Loucy (cell line): ENCODE data around the gene GPC3.

Source experiments
- H2AFZ ChIP-seq: fragments of 200-600 bp; sonication (generic); 2 replicates; pipeline ENCODE4 v1.6.0; 2016; ENCODE audit warnings: antibody characterized with exemption, mild to moderate bottlenecking, low read length, moderate library complexity
- H3F3A ChIP-seq: fragments of 200-600 bp; 2 replicates; pipeline ENCODE4 v1.6.0; 2016; ENCODE audit warnings: antibody characterized with exemption, low read depth, mild to moderate bottlenecking
- H3K27me3 ChIP-seq: fragments of 200-600 bp; sonication (generic); 2 replicates; pipeline ENCODE4 v1.6.1; 2014; ENCODE audit warnings: low read length, mild to moderate bottlenecking; ENCODE audit not compliant: insufficient read depth, poor library complexity, severe bottlenecking
- H3K36me3 ChIP-seq: fragments of 200-600 bp; sonication (generic); 2 replicates; pipeline ENCODE4 v1.6.1; 2016; ENCODE audit warnings: low read length; ENCODE audit not compliant: insufficient read depth
- H3K4me1 ChIP-seq: fragments of 200-600 bp; sonication (generic); 2 replicates; pipeline ENCODE4 v1.5.1; 2014; ENCODE audit warnings: low read length, mild to moderate bottlenecking; ENCODE audit not compliant: insufficient read depth, poor library complexity, severe bottlenecking
- H3K4me2 ChIP-seq: fragments of 200-600 bp; sonication (generic); 2 replicates; pipeline ENCODE4 v1.6.0; 2014; ENCODE audit warnings: antibody characterized with exemption, low read length, low read depth, mild to moderate bottlenecking; ENCODE audit not compliant: poor library complexity, severe bottlenecking
- H3K4me3 ChIP-seq: fragments of 200-600 bp; sonication (generic); 2 replicates; pipeline ENCODE4 v1.5.1; 2014; ENCODE audit warnings: low read length, mild to moderate bottlenecking, mixed read lengths; ENCODE audit not compliant: poor library complexity, severe bottlenecking
- H3K79me2 ChIP-seq: fragments of 200-600 bp; sonication (generic); 2 replicates; pipeline ENCODE4 v1.6.1; 2014; ENCODE audit warnings: low read length; ENCODE audit not compliant: insufficient read depth
- H3K9ac ChIP-seq: fragments of 200-600 bp; sonication (generic); 2 replicates; pipeline ENCODE4 v1.6.0; 2014; ENCODE audit warnings: mild to moderate bottlenecking, low read depth, low read length, moderate library complexity; ENCODE audit not compliant: poor library complexity, severe bottlenecking
- H3K9me2 ChIP-seq: fragments of 200-600 bp; sonication (generic); replicated peaks from 2 replicates; pipeline ENCODE4 v1.6.1; 2016; ENCODE audit warnings: low read depth, low read length, mixed read lengths
- H3K9me3 ChIP-seq: fragments of 200-600 bp; sonication (generic); 2 replicates; pipeline ENCODE4 v1.6.1; 2014; ENCODE audit warnings: mild to moderate bottlenecking, antibody characterized with exemption, low read length, low read depth; ENCODE audit not compliant: insufficient read depth
- H4K20me1 ChIP-seq: fragments of 200-600 bp; sonication (generic); 2 replicates; pipeline ENCODE4 v1.6.0; 2014; ENCODE audit warnings: antibody characterized with exemption, low read length, mild to moderate bottlenecking; ENCODE audit not compliant: insufficient read depth, poor library complexity, severe bottlenecking
- EZH2phosphoT487 ChIP-seq: fragments of 200-600 bp; IDR thresholded peaks from 2 replicates; pipeline ENCODE4 v1.6.1; 2018; ENCODE audit warnings: antibody characterized with exemption, mild to moderate bottlenecking, moderate library complexity, borderline replicate concordance
- TF ChIP-seq, protein P1 (sequence below): fragments of 200-600 bp; sonication (generic); conservative IDR thresholded peaks from 2 replicates; pipeline ENCODE4 v1.5.1; 2014; ENCODE audit warnings: mild to moderate bottlenecking, antibody characterized with exemption, low read length

Gene GPC3

DNA sequence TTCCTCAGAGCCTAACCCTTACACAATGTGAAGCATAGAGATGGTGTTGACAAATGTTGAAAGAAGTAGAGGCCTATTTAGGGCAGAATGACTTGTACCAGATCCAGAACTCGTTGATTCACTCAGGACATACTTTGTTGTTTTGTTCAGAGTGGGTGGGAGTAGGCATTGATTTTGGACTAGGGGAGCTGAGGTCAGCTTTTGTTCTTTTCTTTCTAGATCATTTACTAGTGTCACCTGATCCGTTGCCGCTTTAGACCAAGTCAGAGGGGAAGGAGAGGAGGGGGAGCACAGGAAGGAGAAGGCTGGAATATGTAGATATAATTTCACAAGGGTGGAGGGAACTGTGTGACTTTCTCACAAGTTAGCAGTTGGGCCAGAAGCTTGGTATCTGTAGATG is 287.7 kb downstream of the GPC3 start:
- Histone ChIP-seq H2AFZ (no peak overlapping the region), H3K79me2 (no peaks in the 10 kb centered on the region), H3F3A (no peaks in the 10 kb centered on the region), H3K4me1 (no peaks in the 10 kb centered on the region), H3K27me3 (no peaks in the 10 kb centered on the region), H3K9me3 (no peaks in the 10 kb centered on the region), H3K9ac (no peak overlapping the region), H3K9me2 (no peaks in the 10 kb centered on the region), H4K20me1 (no peaks in the 10 kb centered on the region), H3K4me2 (no peak overlapping the region), H3K36me3 (no peaks in the 10 kb centered on the region), H3K4me3 (no peak overlapping the region)
- TF ChIP-seq, protein P1, sequence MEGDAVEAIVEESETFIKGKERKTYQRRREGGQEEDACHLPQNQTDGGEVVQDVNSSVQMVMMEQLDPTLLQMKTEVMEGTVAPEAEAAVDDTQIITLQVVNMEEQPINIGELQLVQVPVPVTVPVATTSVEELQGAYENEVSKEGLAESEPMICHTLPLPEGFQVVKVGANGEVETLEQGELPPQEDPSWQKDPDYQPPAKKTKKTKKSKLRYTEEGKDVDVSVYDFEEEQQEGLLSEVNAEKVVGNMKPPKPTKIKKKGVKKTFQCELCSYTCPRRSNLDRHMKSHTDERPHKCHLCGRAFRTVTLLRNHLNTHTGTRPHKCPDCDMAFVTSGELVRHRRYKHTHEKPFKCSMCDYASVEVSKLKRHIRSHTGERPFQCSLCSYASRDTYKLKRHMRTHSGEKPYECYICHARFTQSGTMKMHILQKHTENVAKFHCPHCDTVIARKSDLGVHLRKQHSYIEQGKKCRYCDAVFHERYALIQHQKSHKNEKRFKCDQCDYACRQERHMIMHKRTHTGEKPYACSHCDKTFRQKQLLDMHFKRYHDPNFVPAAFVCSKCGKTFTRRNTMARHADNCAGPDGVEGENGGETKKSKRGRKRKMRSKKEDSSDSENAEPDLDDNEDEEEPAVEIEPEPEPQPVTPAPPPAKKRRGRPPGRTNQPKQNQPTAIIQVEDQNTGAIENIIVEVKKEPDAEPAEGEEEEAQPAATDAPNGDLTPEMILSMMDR = no peak
- no peak for TF ChIP-seq EZH2phosphoT487

DNA sequence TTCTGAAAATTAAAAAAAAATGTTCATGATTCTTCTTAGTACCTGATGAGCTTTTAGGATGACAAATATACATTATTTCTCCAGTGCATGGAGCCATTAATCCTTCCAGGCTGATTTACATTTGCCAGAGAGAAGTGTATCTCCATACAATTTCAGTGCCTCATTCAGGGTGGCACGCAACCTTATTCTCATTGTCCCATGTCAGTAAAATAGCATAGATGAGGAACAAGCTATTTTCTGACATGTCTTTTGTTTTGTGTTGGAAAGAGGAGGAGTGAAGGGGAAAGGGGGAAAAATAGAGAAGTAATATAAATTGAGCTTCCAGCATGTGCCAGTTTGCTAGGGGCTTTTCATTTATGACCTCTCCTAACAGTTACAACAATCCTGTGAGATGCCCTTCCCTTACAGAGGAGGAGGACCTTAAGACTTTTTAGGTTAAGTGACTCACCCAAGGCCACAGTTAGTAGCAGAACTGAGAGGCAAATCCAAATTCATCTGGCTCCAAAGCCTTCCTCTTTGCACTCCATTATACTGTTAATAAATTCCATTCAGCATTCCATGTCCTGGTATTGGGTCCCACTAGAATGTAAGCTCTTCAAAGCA is 295.3 kb downstream of the GPC3 start:
- H4K20me1 ChIP-seq = no peaks in the 10 kb centered on the region
- peaks cover 25% of the 10 kb centered on the region for H3K4me1 ChIP-seq
- TF ChIP-seq EZH2phosphoT487 = no peak
- TF ChIP-seq, protein P1 = no peak
- H3F3A ChIP-seq = no peaks in the 10 kb centered on the region
- no peak overlapping the region for H3K9ac ChIP-seq
- H3K36me3 ChIP-seq = no peaks in the 10 kb centered on the region
- no peak overlapping the region for H3K4me3 ChIP-seq
- no peaks in the 10 kb centered on the region for H3K9me2 ChIP-seq
- no peak overlapping the region for H3K4me2 ChIP-seq
- no peaks in the 10 kb centered on the region for H3K79me2 ChIP-seq
- H3K9me3 ChIP-seq = no peaks in the 10 kb centered on the region
- no peaks in the 10 kb centered on the region for H3K27me3 ChIP-seq
- no peak overlapping the region for H2AFZ ChIP-seq

DNA sequence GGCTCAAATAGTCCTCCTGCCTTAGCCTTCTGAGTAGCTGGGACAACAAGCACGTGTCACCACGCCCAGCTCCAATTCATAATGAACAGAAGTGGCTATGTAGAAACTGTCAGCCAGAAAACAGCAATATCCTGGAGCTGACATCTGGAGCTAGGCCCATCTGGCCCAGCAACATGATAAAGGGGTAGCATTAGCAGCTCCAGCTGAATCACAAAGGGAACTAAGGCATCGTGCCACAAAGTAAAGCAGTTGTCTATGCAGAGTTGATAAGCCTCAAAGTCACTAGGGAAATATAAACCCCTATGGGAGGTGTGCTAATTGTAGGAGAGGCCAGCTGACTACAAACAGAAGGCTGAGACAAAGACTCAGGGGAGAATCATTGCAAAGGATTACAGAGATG is 299.6 kb downstream of the GPC3 start:
- H3K4me3 ChIP-seq = no peak overlapping the region
- no peaks in the 10 kb centered on the region for H3K9me2 ChIP-seq
- H3K9ac ChIP-seq = no peak overlapping the region
- no peaks in the 10 kb centered on the region for H4K20me1 ChIP-seq
- no peaks in the 10 kb centered on the region for H3K27me3 ChIP-seq
- TF ChIP-seq, protein P1 = no peak
- TF ChIP-seq EZH2phosphoT487 = no peak
- H3K36me3 ChIP-seq = no peaks in the 10 kb centered on the region
- no peaks in the 10 kb centered on the region for H3K79me2 ChIP-seq
- H3K4me1 ChIP-seq = peaks cover 60% of the 10 kb centered on the region
- H3K9me3 ChIP-seq = no peaks in the 10 kb centered on the region
- H3K4me2 ChIP-seq = peak overlapping the region; percentile 40
- peaks cover 7% of the 10 kb centered on the region; the same call in 1 of the 2 replicates for H3F3A ChIP-seq
- H2AFZ ChIP-seq = 0 out of 2 replicates have a peak overlapping the region, but pooled peaks have one; percentile 32
